GM18870 (cell line): ENCODE measurements around the gene UNC93B1.

Experiments
- ATAC-seq: cut with Tn5 transposase; IDR thresholded peaks from one replicate; pipeline ENCODE4 v1.9.1; 2021; ENCODE audit warnings: moderate library complexity; ENCODE audit not compliant: unreplicated experiment

UNC93B1 gene

DNA sequence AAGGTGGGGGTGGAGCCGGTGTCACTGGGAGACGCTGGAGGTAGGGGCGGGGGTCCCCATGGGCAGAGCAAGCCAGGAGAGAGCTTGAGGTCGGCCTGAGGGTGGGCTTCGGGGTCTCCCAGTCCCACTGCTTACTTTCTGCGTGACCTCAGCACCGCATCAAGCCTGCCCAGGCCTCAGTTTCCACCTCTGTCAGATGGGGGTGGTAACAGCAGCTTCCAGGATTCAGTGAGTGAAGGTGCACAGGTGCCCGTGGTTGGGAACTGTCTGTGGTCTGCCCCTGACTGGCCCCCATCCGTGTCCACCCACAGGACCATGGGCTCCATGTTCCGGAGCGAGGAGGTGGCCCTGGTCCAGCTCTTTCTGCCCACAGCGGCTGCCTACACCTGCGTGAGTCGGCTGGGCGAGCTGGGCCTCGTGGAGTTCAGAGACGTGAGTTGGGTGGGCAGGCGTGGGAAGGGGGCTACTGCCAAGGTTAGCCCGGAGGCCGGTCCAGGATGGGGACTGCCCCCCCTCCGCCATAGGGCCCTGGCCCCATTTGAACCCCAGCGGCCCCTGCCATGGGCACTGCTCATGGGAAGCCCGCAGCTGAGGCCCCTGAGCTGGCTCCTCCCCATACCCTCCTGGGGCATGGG, 37.2 kb upstream of the UNC93B1 start:
- ATAC-seq = no peak

- peak; percentile 50 for ATAC-seq
Measured at GRCh38 chr11:68040101-68040956, 36.4 kb upstream of the UNC93B1 start.

DNA sequence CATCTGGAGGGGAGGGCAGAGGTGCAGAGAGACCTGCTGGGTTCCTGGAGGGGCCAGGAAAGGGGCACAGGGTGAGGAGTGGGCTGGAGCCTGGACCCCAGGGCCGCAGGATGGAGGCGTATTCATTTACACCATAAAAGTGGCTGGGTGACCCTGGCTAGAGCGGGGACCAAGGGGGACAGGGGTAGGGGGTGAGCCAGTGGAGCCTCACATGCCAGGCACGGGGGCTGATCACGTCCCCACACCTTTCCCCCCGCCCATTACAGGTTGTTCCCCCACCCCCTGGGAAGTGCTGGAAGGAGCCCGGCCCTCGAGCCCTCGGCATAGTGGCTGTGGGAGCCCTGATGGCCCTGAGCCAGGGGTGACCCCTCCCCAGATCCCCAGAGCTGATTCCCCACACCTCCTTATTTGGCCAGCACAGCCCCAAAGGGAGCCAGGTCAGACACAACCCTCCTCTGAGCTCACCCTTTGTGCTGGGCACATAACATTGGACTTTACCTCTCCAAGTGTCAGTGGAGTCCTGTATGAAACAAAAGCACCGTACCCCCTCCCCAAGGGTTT, 35.7 kb upstream of the UNC93B1 start:
- no peak for ATAC-seq

DNA sequence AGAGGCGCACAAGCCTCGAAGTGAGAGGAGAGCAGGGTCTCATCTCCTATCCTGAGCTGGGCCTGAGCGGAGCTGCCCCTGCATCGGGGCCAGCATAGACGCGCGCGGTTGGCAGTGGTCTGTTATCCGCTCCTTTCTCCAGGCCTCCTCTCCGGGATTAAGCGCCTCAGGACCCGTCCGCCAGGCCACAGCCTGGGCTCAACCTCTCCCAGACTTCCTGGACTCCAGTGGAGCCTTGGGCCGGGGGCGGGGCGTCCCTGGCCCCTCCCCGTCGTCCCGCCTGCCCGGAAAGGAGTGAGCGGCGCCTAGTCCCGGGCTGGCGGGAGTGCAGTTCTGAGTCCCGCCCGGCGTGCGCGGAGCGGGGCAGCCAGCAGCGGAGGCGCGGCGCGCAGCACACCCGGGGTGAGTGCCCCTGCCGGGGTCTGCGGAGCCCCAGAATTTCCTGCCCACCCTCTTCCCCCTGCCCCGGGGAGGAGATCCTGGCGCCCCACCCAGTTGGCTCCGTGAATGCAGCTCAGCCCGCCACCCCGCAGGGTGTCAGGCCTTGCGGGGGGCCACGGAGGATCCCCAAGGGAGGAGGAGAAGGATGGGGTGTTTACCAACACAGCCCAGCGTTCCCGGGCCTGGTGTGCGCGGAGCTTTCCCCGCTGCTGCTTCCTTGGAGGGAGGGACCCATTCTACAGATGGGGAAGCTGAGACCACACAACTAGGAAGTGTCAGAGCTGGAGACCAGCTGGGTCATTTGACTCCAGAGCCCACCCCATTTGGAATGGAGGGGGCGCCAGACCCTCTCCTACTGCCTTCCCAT, 35.0 kb upstream of the UNC93B1 start, which contains the start of gene TCIRG1:
Gene TCIRG1, plus strand, starts transcription at position 308 of the 808 bp plus-strand sequence. CDS start 2,247 bp downstream, outside the sequence.
- no peak for ATAC-seq

DNA sequence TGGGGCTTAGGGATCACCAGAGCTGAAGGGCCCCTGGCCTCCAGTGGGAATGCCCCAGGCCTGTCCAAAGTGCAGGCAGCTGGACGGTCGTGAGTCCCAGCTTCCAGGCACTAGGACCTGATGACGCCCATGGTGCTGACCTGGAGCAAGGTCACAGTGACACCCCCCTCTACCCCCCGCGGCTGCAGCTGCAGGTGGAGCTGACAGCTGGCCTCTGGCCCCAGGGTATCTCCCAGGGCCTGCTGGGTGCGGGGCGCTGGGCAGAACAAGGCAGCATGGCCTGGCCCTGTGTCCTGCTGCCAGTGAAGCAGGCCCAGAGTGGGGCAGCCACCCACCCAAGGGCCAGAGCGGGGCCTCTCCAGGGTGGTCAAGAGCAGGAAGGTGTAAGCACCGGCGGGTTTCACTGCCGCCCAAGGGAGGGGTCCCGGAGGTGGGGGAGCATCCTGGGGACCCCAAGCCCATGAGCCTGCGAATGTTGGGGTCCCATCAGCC, 34.4 kb upstream of the UNC93B1 start:
- no peak for ATAC-seq

- ATAC-seq = no peak
Measured at GRCh38 chr11:68037411-68038225, 33.7 kb upstream of the UNC93B1 start.

DNA sequence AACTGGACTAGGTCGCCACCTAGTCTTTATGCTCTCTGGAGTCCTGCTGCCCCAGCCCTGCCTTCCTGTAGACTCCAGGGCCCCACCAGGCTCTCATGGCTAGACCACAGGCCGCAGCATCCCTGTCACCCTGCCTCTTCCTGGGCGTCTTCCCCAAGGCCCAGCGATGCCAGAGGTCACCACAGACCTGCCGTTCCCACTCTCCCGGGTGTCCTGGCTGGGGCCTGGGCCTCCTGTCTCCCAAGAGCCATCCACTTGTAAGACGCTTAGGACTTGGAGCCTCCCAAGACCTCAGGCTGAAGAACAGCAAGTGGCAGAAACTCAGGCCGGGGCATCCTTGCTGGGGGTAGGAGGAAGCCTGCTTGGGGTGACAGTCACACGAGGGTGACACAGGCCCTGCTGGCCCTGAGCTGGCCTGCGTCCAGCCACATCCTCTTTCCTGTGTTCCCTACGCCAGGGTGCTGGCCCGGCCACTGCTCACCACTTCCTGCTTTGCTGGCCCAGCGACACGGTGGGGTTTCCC, 32.9 kb upstream of the UNC93B1 start:
- no peak for ATAC-seq

GRCh38 chr11:68036141-68036716, 32.3 kb upstream of the UNC93B1 start:
- ATAC-seq = no peak

GRCh38 chr11:68035266-68035876, 31.5 kb upstream of the UNC93B1 start:
- ATAC-seq = no peak

- no peak for ATAC-seq
Measured at GRCh38 chr11:68033708-68034045, 29.8 kb upstream of the UNC93B1 start.

DNA sequence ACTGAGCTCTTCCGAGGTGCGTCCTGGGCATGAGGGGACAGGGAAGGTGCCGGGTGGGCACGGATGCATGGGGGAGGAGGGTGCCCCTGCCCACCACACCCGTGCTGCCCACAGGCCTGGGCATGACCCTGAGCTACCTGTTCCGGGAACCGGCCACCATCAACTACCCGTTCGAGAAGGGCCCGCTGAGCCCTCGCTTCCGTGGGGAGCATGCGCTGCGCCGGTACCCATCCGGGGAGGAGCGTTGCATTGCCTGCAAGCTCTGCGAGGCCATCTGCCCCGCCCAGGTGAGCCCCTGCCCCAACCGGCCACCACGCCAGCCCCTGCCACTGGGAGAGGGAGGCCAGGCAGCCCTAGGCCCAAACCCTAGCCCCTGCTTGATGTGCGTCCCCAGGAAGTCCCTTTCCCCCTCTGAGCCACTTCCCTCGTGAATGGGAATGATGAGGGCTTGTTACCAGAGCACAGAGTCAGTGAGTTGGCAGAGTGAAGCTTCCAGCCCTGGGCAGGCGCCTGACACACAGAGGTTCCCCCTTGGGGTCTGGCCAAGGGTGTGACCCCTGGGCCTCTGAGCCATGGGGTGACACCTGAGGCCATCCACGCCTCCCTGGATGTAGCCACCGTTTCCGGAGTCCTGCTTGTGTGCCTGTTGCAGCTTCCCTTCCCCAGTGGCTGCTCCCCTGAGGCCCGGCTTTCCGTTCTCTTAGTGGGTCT, 29.3 kb upstream of the UNC93B1 start:
- ATAC-seq = no peak

DNA sequence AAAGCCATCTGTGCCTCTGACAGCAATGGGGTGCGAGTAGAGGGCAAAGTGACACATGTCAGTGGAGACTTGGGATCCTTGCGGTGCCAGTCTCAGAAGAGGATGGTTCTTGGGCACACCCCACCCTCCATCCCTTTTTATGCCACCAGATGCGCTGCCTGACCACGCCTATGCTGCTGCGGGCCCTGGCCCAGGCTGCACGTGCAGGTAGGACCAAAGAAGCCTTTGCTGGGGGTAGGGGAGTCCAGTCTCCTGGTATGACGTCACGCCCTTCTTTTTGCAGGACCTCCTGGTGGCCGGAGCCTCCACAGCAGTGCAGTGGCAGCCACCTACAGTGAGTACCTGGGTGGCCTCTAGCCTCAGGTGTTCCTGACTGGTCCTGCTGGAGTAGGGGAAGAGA, 28.1 kb upstream of the UNC93B1 start:
- ATAC-seq = no peak

DNA sequence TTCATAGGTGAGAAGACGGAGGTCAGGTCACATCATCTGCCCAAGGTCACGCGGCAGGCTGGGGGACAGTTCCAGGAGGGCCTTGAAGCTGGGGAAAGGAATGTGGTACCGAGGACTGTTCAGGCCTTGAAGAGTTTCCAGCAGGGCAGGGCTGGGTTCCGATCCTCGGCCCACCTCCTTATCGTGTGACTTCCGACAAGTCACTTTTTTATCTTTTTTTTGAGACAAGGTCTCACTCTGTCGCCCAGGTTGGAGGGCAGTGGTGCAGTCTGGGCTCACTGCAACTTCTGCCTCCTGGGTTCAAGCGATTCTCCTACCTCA, 27.2 kb upstream of the UNC93B1 start:
- no peak for ATAC-seq

DNA sequence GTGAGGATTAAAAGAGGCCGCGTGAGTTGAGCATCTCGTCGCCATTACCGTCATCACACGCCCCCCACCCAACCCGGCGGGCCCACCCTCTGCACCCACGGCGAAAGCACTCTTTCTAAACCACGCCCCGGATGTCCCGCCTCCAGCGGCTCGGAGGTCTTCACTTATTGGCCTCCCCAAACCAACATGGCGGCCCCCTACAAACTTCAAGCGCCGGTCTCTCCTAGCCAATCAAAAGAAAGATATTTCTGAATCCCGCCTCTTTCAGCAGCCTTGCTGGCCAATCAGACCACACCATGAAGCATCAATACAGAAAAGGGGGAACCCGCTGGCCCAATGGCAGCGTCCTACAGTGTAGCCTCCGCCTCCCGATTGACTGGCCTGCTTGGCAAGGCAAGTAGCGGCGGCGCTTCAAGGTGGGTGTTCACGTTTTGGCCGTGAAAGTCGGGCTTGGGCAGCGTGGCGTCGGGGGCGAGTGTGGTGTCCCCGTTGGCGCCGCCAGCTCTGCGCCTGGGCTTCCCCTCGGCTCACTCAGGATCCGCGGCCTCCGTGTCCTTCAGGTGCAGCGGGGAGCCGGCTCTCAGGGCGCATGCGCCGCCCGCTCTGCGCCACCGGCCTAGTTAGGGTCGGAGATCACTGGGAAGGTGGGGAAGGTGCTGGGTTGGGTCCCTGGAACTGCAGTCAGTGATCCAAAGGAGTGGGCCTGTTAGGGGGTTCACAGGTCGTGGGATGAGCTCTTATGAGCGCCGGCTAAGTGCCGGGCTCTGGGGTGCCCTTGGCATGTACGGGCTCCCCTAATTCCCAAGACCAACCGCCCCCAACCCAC, 26.6 kb upstream of the UNC93B1 start, which contains the start of gene NDUFS8:
Gene NDUFS8, plus strand, starts transcription at position 364 of the 826 bp plus-strand sequence. CDS start 1,471 bp downstream, outside the sequence.
- peak; percentile 96 for ATAC-seq

DNA sequence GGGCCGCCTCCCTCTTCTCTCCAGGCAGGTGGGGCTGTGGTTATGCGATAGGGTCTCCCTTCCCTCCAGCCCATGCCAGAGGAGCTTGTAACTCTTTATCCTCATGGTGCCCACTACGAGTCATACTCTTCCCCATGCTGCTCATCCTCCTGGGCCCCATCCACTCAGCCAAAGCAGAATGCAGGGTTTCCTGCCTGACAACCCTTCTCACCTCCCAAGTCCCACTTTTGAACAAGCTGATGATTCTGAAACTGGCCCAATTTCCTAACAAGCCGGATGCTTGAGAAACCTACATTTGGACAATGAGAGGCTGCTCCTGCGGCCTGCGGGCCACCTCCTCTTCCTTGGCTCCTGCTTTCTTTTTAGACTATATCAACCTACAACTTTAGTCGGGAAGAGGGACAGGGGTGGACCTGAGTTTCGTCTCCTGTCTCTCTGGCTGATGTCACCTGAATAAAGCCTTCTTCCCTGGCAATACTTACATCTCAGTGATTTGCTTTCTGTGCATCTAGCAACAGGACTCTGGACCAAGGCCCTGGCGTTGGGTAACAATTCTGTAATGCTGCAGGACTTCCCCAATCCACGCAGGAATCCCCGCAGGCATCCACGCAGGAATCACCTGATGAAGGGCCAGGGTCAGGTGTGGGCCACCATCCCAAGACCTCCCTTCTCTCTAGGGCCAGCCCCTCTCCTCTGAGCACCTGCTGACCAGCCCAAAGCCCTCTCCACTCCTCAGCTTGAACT, 25.1 kb upstream of the UNC93B1 start:
- ATAC-seq = no peak

GRCh38 chr11:68027667-68028066, 23.8 kb upstream of the UNC93B1 start:
- no peak for ATAC-seq
